ENCODE measurements around the gene ESPN. TPM values are rescaled to one million over a fixed set of nuclear protein-coding genes. Genes with fewer than 3 reads are reported as not detected.

Gene ESPN
- total RNA-seq, 2 experiments from 2014 or later: 0.83 to 0.99 TPM

DNA sequence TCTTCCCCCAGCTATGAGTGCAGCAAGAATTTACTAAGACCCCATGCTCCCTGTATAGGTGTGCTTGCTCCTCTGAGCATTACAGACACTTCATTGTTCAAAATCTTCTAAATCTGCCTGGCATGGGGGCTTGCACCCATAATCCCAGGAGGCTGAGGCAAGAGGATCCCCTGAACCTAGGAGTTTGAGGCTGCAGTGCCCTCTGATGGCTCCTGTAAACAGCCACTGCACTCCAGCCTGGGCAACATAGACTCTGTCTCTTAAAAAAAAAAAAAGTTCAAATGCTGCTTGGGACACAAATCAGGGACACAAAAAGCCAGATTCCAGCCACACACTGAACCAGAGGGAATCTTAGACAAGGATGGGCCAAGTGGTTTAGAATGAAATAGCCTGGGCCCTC is 27.6 kb upstream of the ESPN start:
- TF ChIP-seq, protein P1, sequence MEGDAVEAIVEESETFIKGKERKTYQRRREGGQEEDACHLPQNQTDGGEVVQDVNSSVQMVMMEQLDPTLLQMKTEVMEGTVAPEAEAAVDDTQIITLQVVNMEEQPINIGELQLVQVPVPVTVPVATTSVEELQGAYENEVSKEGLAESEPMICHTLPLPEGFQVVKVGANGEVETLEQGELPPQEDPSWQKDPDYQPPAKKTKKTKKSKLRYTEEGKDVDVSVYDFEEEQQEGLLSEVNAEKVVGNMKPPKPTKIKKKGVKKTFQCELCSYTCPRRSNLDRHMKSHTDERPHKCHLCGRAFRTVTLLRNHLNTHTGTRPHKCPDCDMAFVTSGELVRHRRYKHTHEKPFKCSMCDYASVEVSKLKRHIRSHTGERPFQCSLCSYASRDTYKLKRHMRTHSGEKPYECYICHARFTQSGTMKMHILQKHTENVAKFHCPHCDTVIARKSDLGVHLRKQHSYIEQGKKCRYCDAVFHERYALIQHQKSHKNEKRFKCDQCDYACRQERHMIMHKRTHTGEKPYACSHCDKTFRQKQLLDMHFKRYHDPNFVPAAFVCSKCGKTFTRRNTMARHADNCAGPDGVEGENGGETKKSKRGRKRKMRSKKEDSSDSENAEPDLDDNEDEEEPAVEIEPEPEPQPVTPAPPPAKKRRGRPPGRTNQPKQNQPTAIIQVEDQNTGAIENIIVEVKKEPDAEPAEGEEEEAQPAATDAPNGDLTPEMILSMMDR (IDR thresholded peaks at IDR 0.05): peak; percentile 24
- ATAC-seq: no peak
- no peaks in the 10 kb centered on the region for H3K27me3 Mint-ChIP-seq
- no peak overlapping the region for H3K27ac Mint-ChIP-seq
- POLR2A ChIA-PET: interaction anchor here (1.3 kb wide), 1 partner anchor 35 kb away, joined by 5 read pairs; no protein-coding TSS in a partner anchor
- no peaks in the 10 kb centered on the region for H3K36me3 Mint-ChIP-seq (ENCODE audit: low read depth)
- DNase-seq: peak; percentile 38
- CTCF ChIA-PET: interaction anchor here (0.8 to 2.7 kb wide), 5 partner anchors 8 to 150 kb away, joined by 3 to 13 read pairs (median 5); no protein-coding TSS in a partner anchor
- no peaks in the 10 kb centered on the region for H3K9me3 Mint-ChIP-seq
- H3K4me1 Mint-ChIP-seq (ENCODE audit: low read depth): peaks cover 19% of the 10 kb centered on the region
- H3K4me3 Mint-ChIP-seq: no peak overlapping the region
- intact Hi-C loops (cut with micrococcal nuclease): loop anchor here (5.0 kb wide), 1 partner anchor 50 kb away; no protein-coding TSS in a partner anchor

DNA sequence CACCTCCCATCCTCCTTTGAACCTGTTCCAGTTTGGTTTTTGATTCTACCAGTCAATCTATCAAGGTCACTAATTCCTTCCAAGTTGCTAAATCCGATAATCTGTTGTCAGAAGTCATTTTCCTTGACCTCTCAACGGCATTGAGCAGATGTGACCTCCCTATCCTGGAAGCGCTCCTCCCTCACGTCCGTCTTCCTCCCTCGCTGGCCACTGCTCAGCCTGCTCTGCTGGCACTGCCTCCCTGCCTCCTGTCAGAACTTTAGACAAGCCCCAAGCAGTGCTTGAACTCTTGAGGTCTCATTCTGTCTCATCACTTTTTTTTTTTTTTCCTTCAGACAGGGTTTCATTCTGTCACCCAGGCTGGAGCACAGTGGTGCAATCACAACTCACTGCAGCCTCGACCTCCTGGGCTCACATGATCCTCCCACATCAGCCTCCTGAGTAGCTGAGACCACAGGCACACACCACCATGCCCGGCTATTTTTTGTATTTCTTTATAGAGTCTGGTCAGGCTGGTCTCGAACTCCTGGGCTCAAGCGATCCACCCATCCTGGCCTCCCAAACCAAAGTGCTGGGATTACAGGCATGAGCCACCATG is 26.6 kb upstream of the ESPN start:
- intact Hi-C loops (cut with micrococcal nuclease): loop anchor here (5.0 kb wide), 1 partner anchor 51 kb away; no protein-coding TSS in a partner anchor
- Mint-ChIP-seq H3K9me3 (no peaks in the 10 kb centered on the region), H3K4me1 (ENCODE audit: low read depth) (peaks cover 14% of the 10 kb centered on the region), H3K36me3 (ENCODE audit: low read depth) (no peaks in the 10 kb centered on the region), H3K4me3 (no peak overlapping the region), H3K27me3 (no peaks in the 10 kb centered on the region), H3K27ac (no peak overlapping the region)
- ATAC-seq: no peak
- POLR2A ChIA-PET: interaction anchor here (1.3 kb wide), 1 partner anchor 36 kb away, joined by 5 read pairs; no protein-coding TSS in a partner anchor
- CTCF ChIA-PET: interaction anchor here (2.7 to 3.2 kb wide), 2 partner anchors 50 to 151 kb away, joined by 13 to 17 read pairs; no protein-coding TSS in a partner anchor
- DNase-seq: no peak
- TF ChIP-seq, protein P1 (IDR thresholded peaks at IDR 0.05): no peak

DNA sequence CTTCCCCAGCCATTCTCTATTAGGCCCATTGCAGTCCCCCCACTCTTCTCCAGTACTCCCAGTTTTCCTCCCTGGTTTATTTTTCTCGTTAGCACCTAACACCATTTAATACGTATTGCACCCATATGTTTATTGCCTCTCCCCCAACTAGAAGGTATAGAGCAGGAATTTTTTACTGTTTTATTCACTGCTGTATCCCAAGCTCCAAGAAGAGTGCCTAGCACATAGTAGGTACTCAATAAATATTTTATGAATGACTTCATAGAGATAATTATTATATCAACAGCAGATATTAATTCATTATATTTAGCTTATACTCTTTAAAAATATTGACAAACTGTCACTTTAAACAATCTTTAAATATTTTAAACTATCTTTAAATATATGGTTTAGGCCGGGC is 25.3 kb upstream of the ESPN start:
- ChIA-PET CTCF (interaction anchor here (1.0 to 3.2 kb wide), 4 partner anchors 15 to 153 kb away, joined by 3 to 17 read pairs (median 4); no protein-coding TSS in a partner anchor), POLR2A (no interaction called here)
- Mint-ChIP-seq H3K27ac (no peak overlapping the region), H3K4me3 (no peak overlapping the region), H3K9me3 (no peaks in the 10 kb centered on the region), H3K27me3 (no peaks in the 10 kb centered on the region), H3K36me3 (ENCODE audit: low read depth) (no peaks in the 10 kb centered on the region), H3K4me1 (ENCODE audit: low read depth) (peaks cover 9% of the 10 kb centered on the region)
- TF ChIP-seq, protein P1 (IDR thresholded peaks at IDR 0.05): no peak
- DNase-seq: no peak
- intact Hi-C loops (cut with micrococcal nuclease): loop anchor here (5.0 kb wide), 1 partner anchor 52 kb away; no protein-coding TSS in a partner anchor
- ATAC-seq: no peak

DNA sequence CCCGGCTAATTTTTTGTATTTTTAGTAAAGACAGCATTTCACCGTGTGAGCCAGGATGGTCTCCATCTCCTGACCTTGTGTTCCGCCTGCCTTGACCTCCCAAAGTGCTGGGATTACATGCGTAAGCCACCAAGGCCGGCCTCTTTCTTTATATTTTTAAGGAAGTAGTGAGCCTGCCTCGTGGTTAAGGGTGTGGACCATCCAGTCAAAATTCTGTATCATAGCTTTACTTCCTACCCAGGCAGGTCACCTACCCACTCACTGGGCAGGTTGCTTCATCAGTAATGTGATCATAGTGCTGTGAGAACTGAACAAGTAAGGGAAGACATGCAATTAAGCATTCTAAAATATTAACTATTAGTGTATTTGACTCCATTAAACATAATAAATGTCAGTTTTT is 22.9 kb upstream of the ESPN start:
- POLR2A ChIA-PET: interaction anchor here (0.7 kb wide), 1 partner anchor 155 kb away, joined by 3 read pairs; no protein-coding TSS in a partner anchor
- intact Hi-C loops (cut with micrococcal nuclease): no loop called here
- Mint-ChIP-seq H3K36me3 (ENCODE audit: low read depth) (no peaks in the 10 kb centered on the region), H3K27ac (no peak overlapping the region), H3K4me1 (ENCODE audit: low read depth) (no peaks in the 10 kb centered on the region), H3K4me3 (no peak overlapping the region), H3K9me3 (no peaks in the 10 kb centered on the region), H3K27me3 (no peaks in the 10 kb centered on the region)
- DNase-seq (no peak), ATAC-seq (no peak)
- TF ChIP-seq, protein P1 (IDR thresholded peaks at IDR 0.05): no peak
- CTCF ChIA-PET: interaction anchor here (1.5 to 7.8 kb wide), 4 partner anchors 17 to 163 kb away, joined by 4 to 83 read pairs (median 42); partner anchors contain the start of gene HES2

DNA sequence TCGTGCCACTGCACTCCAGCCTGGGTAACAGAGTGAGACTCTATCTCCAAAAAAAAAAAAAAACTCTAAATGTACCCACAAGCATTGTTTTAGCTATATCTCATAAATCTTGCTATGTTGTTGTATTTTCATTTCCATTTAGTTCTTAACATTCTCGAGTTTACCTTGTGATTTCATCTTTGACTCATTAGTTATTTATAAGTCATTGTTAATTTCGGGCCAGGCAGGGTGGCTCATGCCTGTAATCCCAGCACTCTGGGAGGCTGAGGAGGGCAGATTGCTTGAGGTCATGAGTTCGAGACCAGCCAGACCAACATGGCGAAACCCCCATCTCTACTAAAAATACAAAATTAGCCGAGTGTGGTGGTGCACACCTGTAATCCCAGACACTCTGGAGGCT is 16.6 kb upstream of the ESPN start:
- Mint-ChIP-seq H3K4me1 (ENCODE audit: low read depth) (no peaks in the 10 kb centered on the region), H3K27me3 (peaks cover 7% of the 10 kb centered on the region), H3K4me3 (no peak overlapping the region), H3K27ac (no peak overlapping the region), H3K36me3 (ENCODE audit: low read depth) (no peaks in the 10 kb centered on the region), H3K9me3 (no peaks in the 10 kb centered on the region)
- ChIA-PET CTCF (interaction anchor here (1.2 to 7.8 kb wide), 6 partner anchors 11 to 161 kb away, joined by 3 to 83 read pairs (median 34); partner anchors contain the start of gene HES2), POLR2A (no interaction called here)
- TF ChIP-seq, protein P1 (IDR thresholded peaks at IDR 0.05): no peak
- intact Hi-C loops (cut with micrococcal nuclease): no loop called here
- DNase-seq: no peak
- ATAC-seq: no peak
